A549 (cell line): ENCODE data around the gene C2orf80. TPM values are rescaled to one million over a fixed set of nuclear protein-coding genes. Genes with fewer than 3 reads are reported as not detected.

Source experiments
- ATAC-seq, 2 experiments: fragments of 200-7000 bp in 1 of 2; fragments of >200 bp in 1 of 2; cut with Nextera tagmentation in 1 of 2; cut with Tn5 transposase in 1 of 2; 3 replicates each; pipeline versions ENCODE4 v1.8.0 to v1.9.1; 2018 to 2020; ENCODE audit warnings: mild to moderate bottlenecking in 1 of 2, moderate library complexity in 1 of 2
- CTCF ChIA-PET: fragments of 300-600 bp; sonication (Branson Sonifier 250); formaldehyde crosslinking; extraction: SDS; loops from one replicate; lab custom pipeline; 2021; ENCODE audit warnings: antibody characterized with exemption, inconsistent platforms; lab: Yijun Ruan, JAX
- POLR2A ChIA-PET: fragments of 350-600 bp; formaldehyde crosslinking; extraction: SDS; loops from one replicate; lab custom pipeline; 2021; ENCODE audit warnings: antibody characterized with exemption, inconsistent platforms; lab: Yijun Ruan, JAX
- DNase-seq, 2 experiments: peaks; one replicate each; pipeline versions ENCODE4 v3.0.0 to v3.0.0-alpha.2; 2011 to 2016; ENCODE audit warnings: low read depth in 1 of 2, low spot score in 1 of 2
- FAIRE-seq: peaks from 2 replicates; lab custom pipeline; 2011; peaks lifted over from hg19 to GRCh38; lab: Jason Lieb, UNC
- H3K27ac ChIP-seq, 2 experiments: fragments of >200 bp; sonication (Bioruptor Twin); formaldehyde crosslinking; 3 replicates each; pipeline ENCODE4 v1.5.1; 2016 to 2017
- H3K4me1 ChIP-seq: fragments of >200 bp; sonication (Bioruptor Twin); formaldehyde crosslinking; 3 replicates; pipeline ENCODE4 v1.6.1; 2016
- H3K4me2 ChIP-seq: fragments of >200 bp; sonication (Bioruptor Twin); formaldehyde crosslinking; 3 replicates; pipeline ENCODE4 v1.6.1; 2016
- H3K4me3 ChIP-seq: fragments of >200 bp; sonication (Bioruptor Twin); formaldehyde crosslinking; 3 replicates; pipeline ENCODE4 v1.5.1; 2016
- H3K9me3 ChIP-seq: fragments of >200 bp; sonication (Bioruptor Twin); formaldehyde crosslinking; 3 replicates; pipeline ENCODE4 v1.6.1; 2016
- CBX8 ChIP-seq: fragments of 200-600 bp; sonication (generic); IDR thresholded peaks from 2 replicates; pipeline ENCODE4 v1.6.1; 2016
- CHD4 ChIP-seq: fragments of 200-600 bp; sonication (generic); IDR thresholded peaks from 2 replicates; pipeline ENCODE4 v1.6.1; 2016; ENCODE audit warnings: antibody characterized with exemption, mild to moderate bottlenecking, borderline replicate concordance
- CTCF ChIP-seq: fragments of >200 bp; sonication (Bioruptor Twin); formaldehyde crosslinking; IDR thresholded peaks from 3 replicates; pipeline ENCODE4 v1.5.1; 2016
- ELK1 ChIP-seq: fragments of 150-350 bp; IDR thresholded peaks from 2 replicates; pipeline ENCODE4 v1.6.1; 2014; ENCODE audit warnings: low read depth, mild to moderate bottlenecking, low read length
- FOSB ChIP-seq: fragments of 250-450 bp; sonication (Bioruptor Pico); IDR thresholded peaks from 2 replicates; pipeline ENCODE4 v1.5.0; 2020; ENCODE audit warnings: mild to moderate bottlenecking, moderate library complexity
- HMGXB4 ChIP-seq: fragments of 250-450 bp; sonication (Bioruptor Pico); IDR thresholded peaks from 2 replicates; pipeline ENCODE4 v1.5.0; 2021; ENCODE audit warnings: mild to moderate bottlenecking, moderate library complexity, borderline replicate concordance
- HOXA7 ChIP-seq: fragments of 250-450 bp; sonication (Bioruptor Pico); IDR thresholded peaks from 2 replicates; pipeline ENCODE4 v1.5.0; 2020; ENCODE audit warnings: mild to moderate bottlenecking, moderate library complexity
- HOXB5 ChIP-seq: fragments of 250-450 bp; sonication (Bioruptor Pico); IDR thresholded peaks from 2 replicates; pipeline ENCODE4 v1.5.0; 2020; ENCODE audit warnings: mild to moderate bottlenecking, moderate library complexity
- JUN ChIP-seq, 2 experiments: fragments of >200 bp; sonication (Bioruptor Twin); formaldehyde crosslinking; IDR thresholded peaks; 2 replicates in 1 of 2; 3 replicates in 1 of 2; pipeline ENCODE4 v1.6.1; 2016 to 2017
- JUNB ChIP-seq: fragments of >200 bp; sonication (Bioruptor Twin); formaldehyde crosslinking; IDR thresholded peaks from 2 replicates; pipeline ENCODE4 v1.6.1; 2016
- KDM1A ChIP-seq: fragments of 200-600 bp; sonication (generic); IDR thresholded peaks from 2 replicates; pipeline ENCODE4 v1.6.1; 2016; ENCODE audit warnings: low read depth, mild to moderate bottlenecking
- KDM5A ChIP-seq: fragments of 200-600 bp; sonication (generic); IDR thresholded peaks from 2 replicates; pipeline ENCODE4 v1.6.1; 2016; ENCODE audit warnings: antibody characterized with exemption, mild to moderate bottlenecking
- MAX ChIP-seq: IDR thresholded peaks from 2 replicates; pipeline ENCODE4 v1.6.1; 2012
- MAZ ChIP-seq: fragments of 150-350 bp; IDR thresholded peaks from 2 replicates; pipeline ENCODE4 v1.6.1; 2014; ENCODE audit warnings: antibody characterized with exemption, low read depth, low read length, borderline replicate concordance
- RFX5 ChIP-seq: fragments of 450-650 bp; IDR thresholded peaks from 2 replicates; pipeline ENCODE4 v1.7.1; 2014; ENCODE audit warnings: antibody characterized with exemption, mild to moderate bottlenecking, moderate library complexity
- SMC3 ChIP-seq: fragments of >200 bp; sonication (Bioruptor Twin); formaldehyde crosslinking; IDR thresholded peaks from 3 replicates; pipeline ENCODE4 v1.6.1; 2018; ENCODE audit warnings: inconsistent platforms
- USF2 ChIP-seq: fragments of 450-650 bp; IDR thresholded peaks from 2 replicates; pipeline ENCODE4 v1.6.1; 2014; ENCODE audit warnings: antibody characterized with exemption
- ZNF302 ChIP-seq: fragments of 250-450 bp; sonication (Bioruptor Pico); IDR thresholded peaks from 2 replicates; pipeline ENCODE4 v1.9.0; 2021; ENCODE audit warnings: inconsistent platforms, mild to moderate bottlenecking, moderate library complexity
- ZSCAN20 ChIP-seq: fragments of 250-450 bp; sonication (Bioruptor Pico); IDR thresholded peaks from 2 replicates; pipeline ENCODE4 v1.8.0; 2022; ENCODE audit warnings: mild to moderate bottlenecking, moderate library complexity
- WGBS: methylation state at CpG from one replicate; pipeline ENCODE4 v1.1.6; 2017; ENCODE audit errors: missing lambda C conversion rate; 5-methylcytosine and 5-hydroxymethylcytosine counted together
- polyA plus RNA-seq, 4 experiments: library from polyadenylated mRNA; depleted of rRNA in 3 of 4; stranded (reverse); fragments of >200 nt; fragmentation: RNase III in 1 of 4; extraction: RNeasy Plus Mini Kit Qiagen cat#74134 plus additional on column Dnase treatment in 1 of 4; gene quantifications; 2 replicates in 3 of 4; 3 replicates in 1 of 4; pipeline ENCODE4 v1.2.3, GENCODE V29; 2011 to 2017

Gene C2orf80
- polyA plus RNA-seq, 2 of the 4 experiments (the other 2 are of a cell fraction) = not detected

GRCh38 chr2:208186465-208186864 is 3.4 kb downstream of the C2orf80 start:
- no peak overlapping the region for H3K4me2 ChIP-seq
- H3K4me3 ChIP-seq = no peak overlapping the region
- WGBS = 45% methylated on average over 5 of the region's 5 CpGs
- H3K27ac ChIP-seq = no peak overlapping the region
- ChIA-PET POLR2A (no interaction called here), CTCF (interaction anchor here (2.1 kb wide), 1 partner anchor 11 kb away, joined by 13 read pairs; no protein-coding TSS in a partner anchor)
- H3K9me3 ChIP-seq = no peaks in the 10 kb centered on the region
- no peaks in the 10 kb centered on the region for H3K4me1 ChIP-seq
- no peak for ATAC-seq
- FAIRE-seq = no peak
- TF ChIP-seq FOSB = no peak
- TF ChIP-seq ZNF302 = no peak
- TF ChIP-seq RFX5 = no peak
- TF ChIP-seq ELK1 = no peak
- TF ChIP-seq KDM5A = no peak
- TF ChIP-seq SMC3 = no peak
- TF ChIP-seq JUN (IDR thresholded peaks at IDR 0.05) = no peak
- no peak for TF ChIP-seq CBX8
- TF ChIP-seq JUNB = no peak
- TF ChIP-seq HOXB5 = no peak
- no peak for TF ChIP-seq HMGXB4
- TF ChIP-seq CHD4 = no peak
- no peak for TF ChIP-seq MAZ
- DNase-seq = no peak

GRCh38 chr2:208183972-208184705 is 5.7 kb downstream of the C2orf80 start:
- ATAC-seq = no peak
- POLR2A ChIA-PET = no interaction called here
- 63% methylated on average over 12 of the region's 12 CpGs for WGBS
- TF ChIP-seq KDM1A (no peak), CTCF (no peak), USF2 (no peak), SMC3 (no peak), ZSCAN20 (no peak), JUN (IDR thresholded peaks at IDR 0.05) (no peak), CBX8 (no peak), HOXA7 (no peak), KDM5A (no peak), MAX (no peak)
- TF ChIP-seq, all 56 proteins: peak for 0
- no peaks in the 10 kb centered on the region for H3K4me1 ChIP-seq
- no peaks in the 10 kb centered on the region for H3K9me3 ChIP-seq
- CTCF ChIA-PET = interaction anchor here (1.0 kb wide), 1 partner anchor 70 kb away, joined by 3 read pairs; the partner anchor contains the start of gene IDH1
- DNase-seq (no peak), FAIRE-seq (no peak)
- H3K4me3 ChIP-seq = no peak overlapping the region
- no peak overlapping the region for H3K27ac ChIP-seq
- H3K4me2 ChIP-seq = no peak overlapping the region
